ENCODE results near the gene ZNF334.

GRCh38 chr20:46509523-46509922, 3.8 kb downstream of the ZNF334 start:
- TF ChIP-seq CTCF (IDR thresholded peaks at IDR 0.05) = no peak
- TF ChIP-seq POLR2AphosphoS5 (IDR thresholded peaks at IDR 0.05; ENCODE audit: insufficient read depth in 1 of 2, low read depth in 1 of 2) = no peak
- TF ChIP-seq POLR2A (IDR thresholded peaks at IDR 0.05) = no peak

Measured in vagina (tissue), 2 donors.